K562 (cell line): Measurements from ENCODE around the gene P2RX3. TPM values are rescaled to one million over a fixed set of nuclear protein-coding genes. Genes with fewer than 3 reads are reported as not detected.

ENCODE experiments used
- ATF1 ChIP-seq, 2 experiments: fragments of 450-650 bp in 1 of 2; IDR thresholded peaks; 2 replicates each; pipeline ENCODE4 v1.6.1; 2016; ENCODE audit warnings: missing compliant biosample characterization in 1 of 2, missing genetic modification characterization in 1 of 2
- BCOR ChIP-seq: fragments of 450-650 bp; IDR thresholded peaks from 2 replicates; pipeline ENCODE4 v1.6.1; 2016
- CBX5 ChIP-seq: IDR thresholded peaks from 2 replicates; pipeline ENCODE4 v1.6.1; 2014; ENCODE audit warnings: low read depth, borderline replicate concordance
- DEAF1 ChIP-seq: fragments of 450-650 bp; formaldehyde crosslinking; IDR thresholded peaks from 2 replicates; pipeline ENCODE4 v1.4.0; 2020; ENCODE audit warnings: mild to moderate bottlenecking, moderate library complexity
- ESRRA ChIP-seq: fragments of 450-650 bp; IDR thresholded peaks from 2 replicates; pipeline ENCODE4 v1.6.1; 2014; ENCODE audit warnings: low read depth, mild to moderate bottlenecking, moderate library complexity, borderline replicate concordance
- FOXK2 ChIP-seq, 2 experiments: fragments of 450-650 bp; IDR thresholded peaks in 1 of 2; conservative IDR thresholded peaks in 1 of 2; 2 replicates each; pipeline ENCODE4 v1.6.1; 2016; ENCODE audit warnings: low read depth in 2 of 2, mild to moderate bottlenecking in 1 of 2
- GATA2 ChIP-seq: sonication (generic); formaldehyde crosslinking; IDR thresholded peaks from 2 replicates; pipeline ENCODE4 v1.4.0; 2020; ENCODE audit warnings: mild to moderate bottlenecking, missing genetic modification reagents
- NR2C1 ChIP-seq, 2 experiments: fragments of 450-650 bp; IDR thresholded peaks; 2 replicates each; pipeline ENCODE4 v1.6.1; 2017; ENCODE audit warnings: mild to moderate bottlenecking in 2 of 2, antibody characterized with exemption in 1 of 2, inconsistent platforms in 1 of 2, missing compliant biosample characterization in 1 of 2, missing genetic modification characterization in 1 of 2
- RBFOX2 ChIP-seq: fragments of 200-400 bp; formaldehyde crosslinking; IDR thresholded peaks from 2 replicates; pipeline ENCODE4 v1.6.1; 2017; ENCODE audit warnings: low read depth, mild to moderate bottlenecking, low read length, moderate library complexity
- SAFB ChIP-seq: fragments of 200-400 bp; formaldehyde crosslinking; IDR thresholded peaks from 2 replicates; pipeline ENCODE4 v1.6.1; 2017; ENCODE audit warnings: low read depth, low read length, borderline replicate concordance
- TEAD4 ChIP-seq, 2 experiments: sonication (generic) in 1 of 2; formaldehyde crosslinking in 1 of 2; IDR thresholded peaks; 2 replicates each; pipeline versions ENCODE4 v1.6.1 to v1.8.0; 2012 to 2022; ENCODE audit warnings: borderline replicate concordance in 1 of 2, inconsistent platforms in 1 of 2, low read length in 1 of 2, mild to moderate bottlenecking in 1 of 2, missing genetic modification reagents in 1 of 2
- TGIF2 ChIP-seq: sonication (generic); formaldehyde crosslinking; IDR thresholded peaks from 2 replicates; pipeline ENCODE4 v1.8.1; 2022; ENCODE audit warnings: mild to moderate bottlenecking, missing genetic modification reagents, moderate library complexity
- ZC3H8 ChIP-seq: fragments of 450-650 bp; IDR thresholded peaks from 2 replicates; pipeline ENCODE4 v1.6.1; 2017
- ZNF174 ChIP-seq: fragments of 250-450 bp; sonication (Bioruptor Pico); IDR thresholded peaks from 2 replicates; pipeline ENCODE4 v1.4.0; 2020; ENCODE audit warnings: mild to moderate bottlenecking
- ZNF699 ChIP-seq: fragments of 250-450 bp; sonication (Bioruptor Pico); IDR thresholded peaks from 2 replicates; pipeline ENCODE4 v1.8.0; 2021; ENCODE audit warnings: mild to moderate bottlenecking, moderate library complexity; ENCODE audit not compliant: insufficient replicate concordance
- polyA plus RNA-seq, 8 experiments: library from polyadenylated mRNA; depleted of rRNA in 4 of 8; stranded (reverse) in 5 of 8; unstranded in 3 of 8; fragments of >200 nt; fragmentation: Nextera tagmentation in 2 of 8; fragmentation: Illumina TruSeq in 1 of 8; extraction: Ambion mirVana in 2 of 8; extraction: Trizol in 1 of 8; gene quantifications; 2 replicates each; pipeline versions ENCODE4 v1.2.1 to v1.2.3, GENCODE V29; 2011 to 2014; ENCODE audit warnings: inconsistent platforms in 1 of 8, missing spikeins in 1 of 8
- total RNA-seq, 7 experiments: library from RNA; depleted of rRNA in 6 of 7; stranded (reverse); fragments of >200 nt in 6 of 7; fragmentation: Illumina TruSeq in 2 of 7; extraction: Trizol in 2 of 7; gene quantifications; 2 replicates each; pipeline versions ENCODE4 v1.2.1 to v1.2.3, GENCODE V29; 2011 to 2021; ENCODE audit warnings: low replicate concordance in 1 of 7
- TF ChIP-seq, protein P1 (sequence below): fragments of 450-650 bp; formaldehyde crosslinking; IDR thresholded peaks from 2 replicates; pipeline ENCODE4 v1.4.0; 2020; ENCODE audit warnings: mild to moderate bottlenecking, moderate library complexity
- TF ChIP-seq, protein P2 (sequence below): fragments of 200-800 bp; sonication (Bioruptor generic); IDR thresholded peaks from 2 replicates; pipeline ENCODE4 v1.6.1; 2016; ENCODE audit warnings: missing genetic modification characterization, missing compliant biosample characterization
- TF ChIP-seq, protein P3 (sequence below): fragments of 250-450 bp; sonication (Bioruptor Pico); IDR thresholded peaks from 2 replicates; pipeline ENCODE4 v1.8.0; 2022; ENCODE audit warnings: moderate library complexity, mild to moderate bottlenecking, inconsistent platforms

The P2RX3 gene
- total and polyA plus RNA-seq, 9 of the 15 experiments (the other 6 are each of a cell fraction or from before 2014, with no cell fraction given) = not detected

- TF ChIP-seq, protein P1, sequence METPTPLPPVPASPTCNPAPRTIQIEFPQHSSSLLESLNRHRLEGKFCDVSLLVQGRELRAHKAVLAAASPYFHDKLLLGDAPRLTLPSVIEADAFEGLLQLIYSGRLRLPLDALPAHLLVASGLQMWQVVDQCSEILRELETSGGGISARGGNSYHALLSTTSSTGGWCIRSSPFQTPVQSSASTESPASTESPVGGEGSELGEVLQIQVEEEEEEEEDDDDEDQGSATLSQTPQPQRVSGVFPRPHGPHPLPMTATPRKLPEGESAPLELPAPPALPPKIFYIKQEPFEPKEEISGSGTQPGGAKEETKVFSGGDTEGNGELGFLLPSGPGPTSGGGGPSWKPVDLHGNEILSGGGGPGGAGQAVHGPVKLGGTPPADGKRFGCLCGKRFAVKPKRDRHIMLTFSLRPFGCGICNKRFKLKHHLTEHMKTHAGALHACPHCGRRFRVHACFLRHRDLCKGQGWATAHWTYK (CRISPR knock-in tag) = no peak
- TF ChIP-seq FOXK2 (conservative IDR thresholded peaks at IDR 0.05 in 1 of 2, IDR thresholded peaks at IDR 0.05 in 1 of 2; ENCODE audit: low read depth in 2 of 2) = no peak
- no peak for TF ChIP-seq RBFOX2
- no peak for TF ChIP-seq GATA2
- no peak for TF ChIP-seq ZC3H8
- TF ChIP-seq DEAF1 (CRISPR knock-in tag) = peak; percentile 63; the same call in 1 of the 2 replicates
- no peak for TF ChIP-seq NR2C1 (IDR thresholded peaks at IDR 0.05)
- TF ChIP-seq NR2C1 (tag; IDR thresholded peaks at IDR 0.05) = no peak
- TF ChIP-seq, protein P2, sequence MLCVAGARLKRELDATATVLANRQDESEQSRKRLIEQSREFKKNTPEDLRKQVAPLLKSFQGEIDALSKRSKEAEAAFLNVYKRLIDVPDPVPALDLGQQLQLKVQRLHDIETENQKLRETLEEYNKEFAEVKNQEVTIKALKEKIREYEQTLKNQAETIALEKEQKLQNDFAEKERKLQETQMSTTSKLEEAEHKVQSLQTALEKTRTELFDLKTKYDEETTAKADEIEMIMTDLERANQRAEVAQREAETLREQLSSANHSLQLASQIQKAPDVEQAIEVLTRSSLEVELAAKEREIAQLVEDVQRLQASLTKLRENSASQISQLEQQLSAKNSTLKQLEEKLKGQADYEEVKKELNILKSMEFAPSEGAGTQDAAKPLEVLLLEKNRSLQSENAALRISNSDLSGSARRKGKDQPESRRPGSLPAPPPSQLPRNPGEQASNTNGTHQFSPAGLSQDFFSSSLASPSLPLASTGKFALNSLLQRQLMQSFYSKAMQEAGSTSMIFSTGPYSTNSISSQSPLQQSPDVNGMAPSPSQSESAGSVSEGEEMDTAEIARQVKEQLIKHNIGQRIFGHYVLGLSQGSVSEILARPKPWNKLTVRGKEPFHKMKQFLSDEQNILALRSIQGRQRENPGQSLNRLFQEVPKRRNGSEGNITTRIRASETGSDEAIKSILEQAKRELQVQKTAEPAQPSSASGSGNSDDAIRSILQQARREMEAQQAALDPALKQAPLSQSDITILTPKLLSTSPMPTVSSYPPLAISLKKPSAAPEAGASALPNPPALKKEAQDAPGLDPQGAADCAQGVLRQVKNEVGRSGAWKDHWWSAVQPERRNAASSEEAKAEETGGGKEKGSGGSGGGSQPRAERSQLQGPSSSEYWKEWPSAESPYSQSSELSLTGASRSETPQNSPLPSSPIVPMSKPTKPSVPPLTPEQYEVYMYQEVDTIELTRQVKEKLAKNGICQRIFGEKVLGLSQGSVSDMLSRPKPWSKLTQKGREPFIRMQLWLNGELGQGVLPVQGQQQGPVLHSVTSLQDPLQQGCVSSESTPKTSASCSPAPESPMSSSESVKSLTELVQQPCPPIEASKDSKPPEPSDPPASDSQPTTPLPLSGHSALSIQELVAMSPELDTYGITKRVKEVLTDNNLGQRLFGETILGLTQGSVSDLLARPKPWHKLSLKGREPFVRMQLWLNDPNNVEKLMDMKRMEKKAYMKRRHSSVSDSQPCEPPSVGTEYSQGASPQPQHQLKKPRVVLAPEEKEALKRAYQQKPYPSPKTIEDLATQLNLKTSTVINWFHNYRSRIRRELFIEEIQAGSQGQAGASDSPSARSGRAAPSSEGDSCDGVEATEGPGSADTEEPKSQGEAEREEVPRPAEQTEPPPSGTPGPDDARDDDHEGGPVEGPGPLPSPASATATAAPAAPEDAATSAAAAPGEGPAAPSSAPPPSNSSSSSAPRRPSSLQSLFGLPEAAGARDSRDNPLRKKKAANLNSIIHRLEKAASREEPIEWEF (CRISPR knock-in tag) = no peak
- TF ChIP-seq CBX5 = no peak
- no peak for TF ChIP-seq ZNF174 (CRISPR knock-in tag)
- TF ChIP-seq, protein P3, sequence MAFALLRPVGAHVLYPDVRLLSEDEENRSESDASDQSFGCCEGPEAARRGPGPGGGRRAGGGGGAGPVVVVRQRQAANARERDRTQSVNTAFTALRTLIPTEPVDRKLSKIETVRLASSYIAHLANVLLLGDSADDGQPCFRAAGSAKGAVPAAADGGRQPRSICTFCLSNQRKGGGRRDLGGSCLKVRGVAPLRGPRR = no peak
- TF ChIP-seq BCOR = no peak
- no peak for TF ChIP-seq ZNF699 (CRISPR knock-in tag)
- no peak for TF ChIP-seq SAFB
- TF ChIP-seq ATF1 (CRISPR knock-in tag; IDR thresholded peaks at IDR 0.05) = no peak
- TF ChIP-seq ATF1 (tag; IDR thresholded peaks at IDR 0.05) = 0 out of 2 replicates have a peak, but pooled peaks have one; percentile 22
- TF ChIP-seq TEAD4 (IDR thresholded peaks at IDR 0.05; ENCODE audit: low read length) = no peak
- no peak for TF ChIP-seq TEAD4 (CRISPR knock-in tag; IDR thresholded peaks at IDR 0.05; ENCODE audit: borderline replicate concordance)
- TF ChIP-seq ESRRA = no peak
- no peak for TF ChIP-seq TGIF2
Observed at GRCh38 chr11:57340039-57340615, 2.0 kb downstream of the P2RX3 start (continued).
